Measurements from ENCODE around the gene IGF1R. TPM values are rescaled to one million over a fixed set of nuclear protein-coding genes. Genes with fewer than 3 reads are reported as not detected.

IGF1R gene
- total and polyA plus RNA-seq, 2 of the 13 experiments (the other 11 are each of a cell fraction or from before 2014, with no cell fraction given), result 15.9 to 18.4 TPM

GRCh38 chr15:98718426-98719136 lies 70.2 kb downstream of the IGF1R start:
- in situ Hi-C loops (cut with HindIII; ENCODE audit: extremely low pct_ligation_motif_present, low pct_unique_long_range_greater_than_20kb), result no loop called here

More at GRCh38 chr15:98718426-98719136, 70.2 kb downstream of the IGF1R start:
- Histone ChIP-seq H3K9ac (ENCODE audit: insufficient read depth, low read depth, low read length) (no peak overlapping the region), H2AFZ (ENCODE audit: low read length) (no peak overlapping the region), H3K4me1 (ENCODE audit: insufficient read depth, low read length) (peaks cover 76% of the 10 kb centered on the region), H3K79me2 (ENCODE audit: insufficient read depth, low read length) (peaks cover 100% of the 10 kb centered on the region), H3K4me2 (ENCODE audit: low read depth, low read length) (no peak overlapping the region), H3K4me3 (replicated peaks in 1 of 3; ENCODE audit: insufficient read depth in 1 of 3, low read depth in 2 of 3, low read length in 3 of 3) (no peak overlapping the region), H3K27ac (ENCODE audit: extremely low read length, insufficient read depth, low read length) (no peak overlapping the region), H3K27me3 (ENCODE audit: control insufficient read depth in 1 of 2, insufficient read depth in 2 of 2, low read length in 2 of 2) (no peaks in the 10 kb centered on the region), H3K36me3 (replicated peaks in 1 of 2; ENCODE audit: control insufficient read depth in 1 of 2, insufficient read depth in 2 of 2, low read length in 2 of 2) (no peaks in the 10 kb centered on the region; a peak in 1 of 5 replicates), H3K9me3 (ENCODE audit: low read length) (no peaks in the 10 kb centered on the region), H4K20me1 (ENCODE audit: insufficient read depth, low read length) (peaks cover 87% of the 10 kb centered on the region)
- 94% methylated on average over 10 of the region's 10 CpGs for WGBS (ENCODE audit: low lambda C conversion rate)
- DNase-seq (ENCODE audit: low spot score) (no peak), ATAC-seq (no peak), FAIRE-seq (no peak)
- POLR2A ChIA-PET, result no interaction called here
- no peak for TF ChIP-seq ARID5B (CRISPR knock-in tag; IDR thresholded peaks at IDR 0.05)
- TF ChIP-seq ZNF335 (CRISPR knock-in tag; IDR thresholded peaks at IDR 0.05), result no peak
- no peak for TF ChIP-seq HNF4A (CRISPR knock-in tag; IDR thresholded peaks at IDR 0.05)
- no peak for TF ChIP-seq ZFP82 (CRISPR knock-in tag; IDR thresholded peaks at IDR 0.05; ENCODE audit: borderline replicate concordance)
- TF ChIP-seq GPBP1L1 (CRISPR knock-in tag; IDR thresholded peaks at IDR 0.05), result no peak
- no peak for TF ChIP-seq GFI1 (CRISPR knock-in tag; IDR thresholded peaks at IDR 0.05; ENCODE audit: borderline replicate concordance)
- TF ChIP-seq SP140L (CRISPR knock-in tag; IDR thresholded peaks at IDR 0.05; ENCODE audit: borderline replicate concordance), result no peak
- TF ChIP-seq HCFC1 (IDR thresholded peaks at IDR 0.05; ENCODE audit: low read depth, low read length), result no peak
- TF ChIP-seq HES4 (CRISPR knock-in tag; IDR thresholded peaks at IDR 0.05; ENCODE audit: borderline replicate concordance), result no peak
- TF ChIP-seq TCF7L2 (IDR thresholded peaks at IDR 0.05; ENCODE audit: low read depth, low read length), result no peak
- no TSS peak for BruUV-seq (replicated peaks)
- intact Hi-C loops (cut with micrococcal nuclease; ENCODE audit: unreplicated experiment), result no loop called here
- CTCF ChIA-PET (ENCODE audit: low intra/inter-chr PET ratio, low total read pairs), result no interaction called here
